PFSK-1 (cell line): ENCODE data around the gene SDF2.

Experiments used
- FOXP2 ChIP-seq: optimal IDR thresholded peaks from 2 replicates; pipeline ENCODE3; 2011; ENCODE audit warnings: borderline replicate concordance, control low read depth, inconsistent platforms; ENCODE audit not compliant: insufficient read depth; ENCODE audit errors: extremely low read length, extremely low read depth
- POLR2AphosphoS5 ChIP-seq: IDR thresholded peaks from 2 replicates; pipeline ENCODE4 v1.6.1; 2012; ENCODE audit warnings: low read depth, mild to moderate bottlenecking, control low read depth, low read length, moderate library complexity
- SIN3A ChIP-seq: IDR thresholded peaks from 2 replicates; pipeline ENCODE4 v1.6.1; 2012; ENCODE audit warnings: mild to moderate bottlenecking, low read length, moderate library complexity, borderline replicate concordance; ENCODE audit not compliant: insufficient read depth
- TAF1 ChIP-seq: IDR thresholded peaks from 2 replicates; pipeline ENCODE4 v1.6.1; 2012; ENCODE audit warnings: low read length, control low read depth, borderline replicate concordance; ENCODE audit not compliant: insufficient read depth
- TF ChIP-seq, protein P1 (sequence below), 2 experiments: IDR thresholded peaks; 2 replicates each; pipeline versions ENCODE4 v1.6.1 to v1.8.0; 2011 to 2012; ENCODE audit warnings: low read depth in 2 of 2, low read length in 2 of 2, control low read depth in 1 of 2, inconsistent platforms in 1 of 2, mild to moderate bottlenecking in 1 of 2, moderate library complexity in 1 of 2; ENCODE audit not compliant: insufficient read depth in 1 of 2

SDF2 gene

DNA sequence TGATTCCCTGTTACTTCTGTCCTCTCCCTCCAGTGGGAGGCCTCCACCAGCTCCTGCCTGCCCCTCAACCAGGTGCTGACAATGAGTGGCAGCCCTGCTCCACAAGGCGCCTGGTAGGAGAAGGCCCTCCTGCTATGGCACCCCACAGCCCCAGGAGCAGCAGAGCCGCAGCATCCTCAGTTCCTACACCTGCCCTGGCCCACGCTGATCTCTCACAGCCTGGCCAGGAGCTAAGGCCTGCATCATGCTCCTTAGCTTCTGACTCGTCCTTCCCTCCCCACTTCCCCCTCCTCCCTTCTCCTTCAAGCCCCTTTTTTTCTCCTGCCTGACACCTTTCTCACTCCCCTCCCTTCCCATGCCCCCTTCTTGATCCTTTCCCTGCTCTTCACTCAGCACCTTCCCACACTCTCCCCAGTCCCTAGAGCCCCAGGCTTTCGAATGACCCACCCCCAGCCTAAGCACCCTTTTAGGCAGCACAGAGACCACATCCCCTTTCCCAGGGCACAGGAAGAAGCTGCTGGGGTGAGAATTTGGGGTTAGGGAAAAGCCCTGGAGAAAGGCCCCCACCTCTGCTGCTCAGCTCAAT is 43.5 kb upstream of the SDF2 start:
- TF ChIP-seq, protein P1, sequence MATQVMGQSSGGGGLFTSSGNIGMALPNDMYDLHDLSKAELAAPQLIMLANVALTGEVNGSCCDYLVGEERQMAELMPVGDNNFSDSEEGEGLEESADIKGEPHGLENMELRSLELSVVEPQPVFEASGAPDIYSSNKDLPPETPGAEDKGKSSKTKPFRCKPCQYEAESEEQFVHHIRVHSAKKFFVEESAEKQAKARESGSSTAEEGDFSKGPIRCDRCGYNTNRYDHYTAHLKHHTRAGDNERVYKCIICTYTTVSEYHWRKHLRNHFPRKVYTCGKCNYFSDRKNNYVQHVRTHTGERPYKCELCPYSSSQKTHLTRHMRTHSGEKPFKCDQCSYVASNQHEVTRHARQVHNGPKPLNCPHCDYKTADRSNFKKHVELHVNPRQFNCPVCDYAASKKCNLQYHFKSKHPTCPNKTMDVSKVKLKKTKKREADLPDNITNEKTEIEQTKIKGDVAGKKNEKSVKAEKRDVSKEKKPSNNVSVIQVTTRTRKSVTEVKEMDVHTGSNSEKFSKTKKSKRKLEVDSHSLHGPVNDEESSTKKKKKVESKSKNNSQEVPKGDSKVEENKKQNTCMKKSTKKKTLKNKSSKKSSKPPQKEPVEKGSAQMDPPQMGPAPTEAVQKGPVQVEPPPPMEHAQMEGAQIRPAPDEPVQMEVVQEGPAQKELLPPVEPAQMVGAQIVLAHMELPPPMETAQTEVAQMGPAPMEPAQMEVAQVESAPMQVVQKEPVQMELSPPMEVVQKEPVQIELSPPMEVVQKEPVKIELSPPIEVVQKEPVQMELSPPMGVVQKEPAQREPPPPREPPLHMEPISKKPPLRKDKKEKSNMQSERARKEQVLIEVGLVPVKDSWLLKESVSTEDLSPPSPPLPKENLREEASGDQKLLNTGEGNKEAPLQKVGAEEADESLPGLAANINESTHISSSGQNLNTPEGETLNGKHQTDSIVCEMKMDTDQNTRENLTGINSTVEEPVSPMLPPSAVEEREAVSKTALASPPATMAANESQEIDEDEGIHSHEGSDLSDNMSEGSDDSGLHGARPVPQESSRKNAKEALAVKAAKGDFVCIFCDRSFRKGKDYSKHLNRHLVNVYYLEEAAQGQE (IDR thresholded peaks at IDR 0.05; ENCODE audit: insufficient read depth in 1 of 2, low read depth in 2 of 2, low read length in 2 of 2): no peak
- no peak for TF ChIP-seq TAF1
- TF ChIP-seq SIN3A: no peak
- no peak for TF ChIP-seq POLR2AphosphoS5
- no peak for TF ChIP-seq FOXP2

- TF ChIP-seq SIN3A (no peak), POLR2AphosphoS5 (no peak), TAF1 (no peak), FOXP2 (no peak)
- TF ChIP-seq, protein P1 (IDR thresholded peaks at IDR 0.05; ENCODE audit: insufficient read depth in 1 of 2, low read depth in 2 of 2, low read length in 2 of 2): no peak
Observed at GRCh38 chr17:28704219-28704858, 42.6 kb upstream of the SDF2 start.

DNA sequence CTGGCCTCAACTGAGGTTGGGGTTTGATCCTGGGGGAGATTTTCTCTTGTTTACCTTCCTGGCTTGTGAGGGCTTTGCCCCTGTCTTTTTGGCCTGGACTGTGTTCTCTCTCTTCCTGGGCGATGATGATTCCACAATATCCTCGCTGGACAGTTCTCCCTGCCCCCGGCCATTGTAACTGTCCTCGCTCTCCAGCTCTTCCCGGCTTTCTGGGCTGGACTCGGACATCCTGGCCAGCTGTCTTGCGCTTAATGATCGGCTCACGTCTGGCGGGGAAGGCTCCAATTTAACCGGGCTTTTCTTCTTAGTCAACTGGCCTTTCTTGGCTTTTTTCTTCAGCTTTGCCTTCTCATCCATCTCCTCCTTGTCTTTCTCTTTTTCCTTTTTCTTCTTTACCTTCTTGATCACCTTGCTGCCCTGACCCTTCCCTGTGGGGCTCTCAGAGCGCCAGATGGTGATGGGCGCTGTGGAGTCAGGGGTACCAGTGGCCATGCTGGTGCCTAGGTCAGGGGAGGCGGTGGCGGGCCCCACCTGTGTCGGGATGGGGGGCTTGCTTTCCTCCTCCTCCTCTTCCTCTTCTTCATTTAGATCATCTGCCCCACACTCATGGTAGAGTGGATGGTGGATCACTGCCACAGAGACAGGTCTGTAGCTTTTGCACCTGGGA is 42.0 kb upstream of the SDF2 start:
- no peak for TF ChIP-seq POLR2AphosphoS5
- TF ChIP-seq SIN3A: no peak
- TF ChIP-seq, protein P1 (IDR thresholded peaks at IDR 0.05; ENCODE audit: insufficient read depth in 1 of 2, low read depth in 2 of 2, low read length in 2 of 2): no peak
- no peak for TF ChIP-seq FOXP2
- TF ChIP-seq TAF1: no peak

DNA sequence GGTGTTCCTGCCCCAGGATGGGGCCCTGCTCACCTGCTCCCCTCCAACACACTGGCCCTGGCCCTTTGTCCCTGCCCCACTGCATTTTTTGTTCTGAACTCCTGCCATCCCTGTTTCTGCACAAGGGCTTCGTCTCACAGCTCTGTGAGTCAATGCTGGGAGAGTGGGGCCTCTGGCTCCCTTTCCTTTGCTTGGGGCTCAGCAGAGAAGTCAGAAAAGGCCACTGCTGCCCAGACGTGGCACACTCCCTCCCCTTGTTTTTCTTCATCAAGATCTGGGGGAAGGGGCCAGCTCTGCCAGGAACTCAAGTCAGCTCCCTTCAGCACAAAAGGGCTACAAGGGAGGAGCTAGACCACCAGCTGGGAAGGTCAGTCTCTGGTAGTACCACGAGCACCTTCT is 41.0 kb upstream of the SDF2 start:
- no peak for TF ChIP-seq SIN3A

GRCh38 chr17:28702026-28702751 is 40.5 kb upstream of the SDF2 start:
- TF ChIP-seq, protein P1 (IDR thresholded peaks at IDR 0.05; ENCODE audit: insufficient read depth in 1 of 2, low read depth in 2 of 2, low read length in 2 of 2): no peak
- no peak for TF ChIP-seq FOXP2
- no peak for TF ChIP-seq POLR2AphosphoS5
- no peak for TF ChIP-seq SIN3A
- TF ChIP-seq TAF1: no peak
